GM18519 (cell line): Measurements from ENCODE around the gene ARHGAP22.

Experiments
- ATAC-seq: cut with Tn5 transposase; IDR thresholded peaks from one replicate; pipeline ENCODE4 v1.9.1; 2021; ENCODE audit warnings: mild to moderate bottlenecking, moderate library complexity; ENCODE audit not compliant: unreplicated experiment, low FRiP score

ARHGAP22 gene

GRCh38 chr10:48406204-48406603 lies 198.7 kb downstream of the ARHGAP22 start:
- no peak for ATAC-seq

GRCh38 chr10:48404646-48405045 lies 200.2 kb downstream of the ARHGAP22 start:
- ATAC-seq, result no peak

- ATAC-seq, result no peak
These were observed 204.0 kb downstream of the ARHGAP22 start for GRCh38 chr10:48400850-48401220.

GRCh38 chr10:48400129-48400849 lies 204.6 kb downstream of the ARHGAP22 start:
- ATAC-seq, result no peak

GRCh38 chr10:48399551-48399950 lies 205.3 kb downstream of the ARHGAP22 start:
- ATAC-seq, result no peak

- no peak for ATAC-seq
These were observed 205.8 kb downstream of the ARHGAP22 start for GRCh38 chr10:48399056-48399541.

GRCh38 chr10:48398261-48398660 lies 206.6 kb downstream of the ARHGAP22 start:
- ATAC-seq, result no peak
